ENCODE results near the gene C2CD2. TPM values are rescaled to one million over a fixed set of nuclear protein-coding genes. Genes with fewer than 3 reads are reported as not detected.

Gene C2CD2
- polyA plus RNA-seq, 1 of the 3 experiments (the other 2 are of a cell fraction): 9.7 TPM

GRCh38 chr21:41966872-41967621 lies 13.2 kb upstream of the C2CD2 start:
- Histone ChIP-seq H3K9me3 (no peaks in the 10 kb centered on the region), H3K9me2 (no peaks in the 10 kb centered on the region), H3K36me3 (replicated peaks in 1 of 2; ENCODE audit: control insufficient read depth in 1 of 2, insufficient read depth in 2 of 2, low read length in 1 of 2) (no peaks in the 10 kb centered on the region), H3K4me3 (ENCODE audit: low read depth in 2 of 2, low read length in 1 of 2) (no peak overlapping the region), H3K27me3 (ENCODE audit: insufficient read depth) (peaks cover 6% of the 10 kb centered on the region; the same call in 1 of the 2 replicates), H3F3A (replicated peaks; ENCODE audit: insufficient read depth) (no peaks in the 10 kb centered on the region), H3K4me1 (ENCODE audit: control insufficient read depth in 1 of 2, insufficient read depth in 2 of 2, low read depth in 1 of 2, low read length in 1 of 2) (no peaks in the 10 kb centered on the region), H3K4me2 (no peak overlapping the region), H3K9ac (no peak overlapping the region), H2AFZ (ENCODE audit: low read depth) (no peak overlapping the region), H3K27ac (ENCODE audit: low read depth in 2 of 2, low read length in 1 of 2) (no peak overlapping the region), H3K79me2 (ENCODE audit: insufficient read depth) (no peaks in the 10 kb centered on the region), H4K20me1 (ENCODE audit: insufficient read depth) (no peaks in the 10 kb centered on the region)
- no peak for TF ChIP-seq TAF1 (IDR thresholded peaks at IDR 0.05; ENCODE audit: borderline replicate concordance, low read depth, low read length)
- no peak for TF ChIP-seq FOXM1 (IDR thresholded peaks at IDR 0.05; ENCODE audit: low read depth)
- no peak for TF ChIP-seq CHD2 (IDR thresholded peaks at IDR 0.05; ENCODE audit: low read length, partially characterized antibody)
- TF ChIP-seq EZH2phosphoT487 (IDR thresholded peaks at IDR 0.05; ENCODE audit: borderline replicate concordance, low read depth): no peak
- TF ChIP-seq ZBTB33 (IDR thresholded peaks at IDR 0.05; ENCODE audit: borderline replicate concordance, low read depth): no peak
- TF ChIP-seq ELF1 (IDR thresholded peaks at IDR 0.05): no peak
- TF ChIP-seq POLR2AphosphoS5 (IDR thresholded peaks at IDR 0.05; ENCODE audit: low read depth, low read length): no peak
- TF ChIP-seq YY1 (IDR thresholded peaks at IDR 0.05; ENCODE audit: low read depth): no peak
- no peak for TF ChIP-seq REST (IDR thresholded peaks at IDR 0.05; ENCODE audit: low read depth, low read length)
- DNase-seq: no peak
- POLR2A ChIA-PET: no interaction called here
- 74% methylated on average over 7 of the region's 10 CpGs for WGBS (ENCODE audit: low lambda C conversion rate)
- CTCF ChIA-PET: no interaction called here
